PC-3 (cell line): ENCODE data around the gene PCDHB5.

Source experiments
- EZH2 ChIP-seq: fragments of 300-600 bp; sonication (generic); IDR thresholded peaks from one replicate; pipeline ENCODE4 v1.6.1; 2017; ENCODE audit warnings: antibody characterized with exemption, mild to moderate bottlenecking, low read length; ENCODE audit not compliant: unreplicated experiment
- EZH2phosphoT487 ChIP-seq: fragments of 300-600 bp; sonication (generic); IDR thresholded peaks from 2 replicates; pipeline ENCODE4 v1.6.1; 2018; ENCODE audit warnings: mild to moderate bottlenecking, antibody characterized with exemption, low read length, borderline replicate concordance
- TF ChIP-seq, protein P1 (sequence below): fragments of 300-600 bp; sonication (generic); conservative IDR thresholded peaks from 2 replicates; pipeline ENCODE4 v1.5.1; 2017; ENCODE audit warnings: antibody characterized with exemption, low read depth, mild to moderate bottlenecking, low read length

DNA sequence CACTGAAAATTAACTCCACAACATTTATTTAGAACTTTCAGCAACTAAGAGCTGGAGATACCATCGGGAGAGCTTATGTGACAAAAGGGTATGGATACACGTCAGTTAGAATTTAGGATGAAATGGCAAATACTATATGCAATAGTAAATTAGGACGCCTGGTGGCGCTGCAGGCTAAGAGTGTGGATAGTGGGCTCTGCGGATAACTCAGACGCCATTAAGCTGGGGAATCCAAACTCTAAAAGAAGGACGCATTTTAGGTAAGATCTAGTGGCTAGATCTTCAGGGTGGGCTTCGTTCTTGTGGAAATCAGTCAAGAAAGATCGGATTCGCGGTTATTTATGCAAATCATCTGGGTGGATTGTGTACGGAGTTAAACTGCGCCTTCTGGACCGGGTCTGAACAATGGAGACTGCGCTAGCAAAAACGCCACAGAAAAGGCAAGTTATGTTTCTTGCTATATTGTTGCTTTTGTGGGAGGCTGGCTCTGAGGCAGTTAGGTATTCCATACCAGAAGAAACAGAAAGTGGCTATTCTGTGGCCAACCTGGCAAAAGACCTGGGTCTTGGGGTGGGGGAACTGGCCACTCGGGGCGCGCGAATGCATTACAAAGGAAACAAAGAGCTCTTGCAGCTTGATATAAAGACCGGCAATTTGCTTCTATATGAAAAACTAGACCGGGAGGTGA is at the start of gene PCDHB5:
- TF ChIP-seq EZH2 (no peak), EZH2phosphoT487 (no peak)
- TF ChIP-seq, protein P1, sequence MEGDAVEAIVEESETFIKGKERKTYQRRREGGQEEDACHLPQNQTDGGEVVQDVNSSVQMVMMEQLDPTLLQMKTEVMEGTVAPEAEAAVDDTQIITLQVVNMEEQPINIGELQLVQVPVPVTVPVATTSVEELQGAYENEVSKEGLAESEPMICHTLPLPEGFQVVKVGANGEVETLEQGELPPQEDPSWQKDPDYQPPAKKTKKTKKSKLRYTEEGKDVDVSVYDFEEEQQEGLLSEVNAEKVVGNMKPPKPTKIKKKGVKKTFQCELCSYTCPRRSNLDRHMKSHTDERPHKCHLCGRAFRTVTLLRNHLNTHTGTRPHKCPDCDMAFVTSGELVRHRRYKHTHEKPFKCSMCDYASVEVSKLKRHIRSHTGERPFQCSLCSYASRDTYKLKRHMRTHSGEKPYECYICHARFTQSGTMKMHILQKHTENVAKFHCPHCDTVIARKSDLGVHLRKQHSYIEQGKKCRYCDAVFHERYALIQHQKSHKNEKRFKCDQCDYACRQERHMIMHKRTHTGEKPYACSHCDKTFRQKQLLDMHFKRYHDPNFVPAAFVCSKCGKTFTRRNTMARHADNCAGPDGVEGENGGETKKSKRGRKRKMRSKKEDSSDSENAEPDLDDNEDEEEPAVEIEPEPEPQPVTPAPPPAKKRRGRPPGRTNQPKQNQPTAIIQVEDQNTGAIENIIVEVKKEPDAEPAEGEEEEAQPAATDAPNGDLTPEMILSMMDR, result peak; percentile 25; the same call in 1 of the 2 replicates
